ENCODE results near the gene FEM1B.

The FEM1B gene

DNA sequence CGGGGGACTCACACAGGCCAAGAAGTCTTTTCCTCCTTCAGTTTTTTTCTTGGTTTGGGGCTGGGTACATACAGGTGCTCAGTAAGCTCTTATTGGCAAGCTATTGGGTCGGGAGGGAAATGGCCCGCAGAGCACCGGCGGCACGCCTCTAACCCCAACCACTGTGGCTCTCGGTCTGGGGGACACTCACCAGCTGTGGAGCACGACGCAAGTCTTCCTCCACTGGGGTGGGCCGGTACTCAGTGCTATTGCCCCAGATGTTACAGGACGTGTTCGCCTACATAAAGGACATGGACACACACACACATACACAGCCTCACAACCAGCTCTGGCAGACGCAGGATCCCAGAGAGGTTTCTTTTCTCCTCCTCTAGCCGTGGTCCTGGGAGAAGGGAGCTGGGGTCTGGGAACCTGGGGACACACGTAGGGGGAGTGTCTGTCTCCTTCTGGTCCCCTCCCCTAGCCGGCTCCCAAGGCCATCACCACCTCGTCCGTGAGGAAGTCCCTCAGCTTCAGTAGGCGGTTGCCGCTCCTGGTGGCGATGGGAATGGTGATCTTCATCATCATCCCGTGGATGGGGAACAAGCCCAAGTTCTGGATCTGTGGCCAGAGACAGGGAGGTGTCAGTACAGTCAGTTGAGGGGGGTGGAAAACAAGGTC is 33.4 kb downstream of the FEM1B start:
- no peak for DNase-seq

DNA sequence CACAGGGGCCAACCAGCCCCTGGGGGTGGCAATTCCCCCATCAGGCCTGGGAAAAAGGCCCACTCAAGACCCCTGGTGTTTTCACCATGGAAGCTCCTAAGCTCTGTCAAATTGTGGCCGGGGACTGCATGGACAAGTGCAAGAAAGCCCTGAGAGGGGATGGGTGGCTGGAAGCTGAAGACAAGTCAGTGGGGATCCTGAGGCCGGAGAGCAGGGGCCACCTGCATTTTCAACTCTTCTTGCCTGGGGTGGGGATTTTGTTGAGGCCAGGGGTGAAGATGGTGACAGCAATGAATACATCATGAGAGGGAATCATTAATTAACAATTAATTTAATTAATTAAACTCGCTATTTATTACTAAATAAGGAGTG is 33.9 kb downstream of the FEM1B start:
- DNase-seq, result no peak

DNA sequence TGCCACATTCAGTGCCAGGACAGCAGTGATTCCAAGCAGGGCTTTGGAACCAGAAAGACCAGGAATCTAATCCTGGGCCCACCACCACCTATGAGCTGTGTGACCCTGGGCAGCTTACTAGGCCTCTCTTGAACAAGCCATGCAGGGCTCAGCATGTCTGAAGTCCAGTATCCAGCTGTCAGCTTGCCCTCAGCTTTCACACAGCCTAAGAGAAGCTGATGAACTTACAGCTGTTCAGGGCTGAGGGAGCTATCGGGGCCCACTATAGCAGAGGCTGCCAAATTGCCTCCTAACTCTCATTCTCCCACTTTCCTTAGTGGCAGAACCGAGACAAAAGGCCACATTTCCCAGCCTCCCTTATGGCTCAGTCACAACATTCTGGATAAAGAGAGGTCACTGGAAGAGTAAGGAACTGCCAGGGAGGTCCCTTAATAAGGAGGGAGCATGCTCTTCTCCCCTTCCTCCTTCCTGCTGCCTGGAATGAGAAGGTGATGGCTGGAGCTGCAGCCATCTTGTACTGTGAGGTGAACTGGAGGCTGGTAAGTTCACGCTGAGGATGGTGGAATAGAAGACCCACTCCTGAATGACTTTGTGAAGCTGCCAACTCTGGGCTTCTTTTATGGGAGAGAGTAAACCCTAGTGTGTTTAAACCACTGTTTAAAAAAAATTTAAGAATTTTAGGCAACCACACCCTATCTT is 34.5 kb downstream of the FEM1B start:
- DNase-seq, result no peak

DNA sequence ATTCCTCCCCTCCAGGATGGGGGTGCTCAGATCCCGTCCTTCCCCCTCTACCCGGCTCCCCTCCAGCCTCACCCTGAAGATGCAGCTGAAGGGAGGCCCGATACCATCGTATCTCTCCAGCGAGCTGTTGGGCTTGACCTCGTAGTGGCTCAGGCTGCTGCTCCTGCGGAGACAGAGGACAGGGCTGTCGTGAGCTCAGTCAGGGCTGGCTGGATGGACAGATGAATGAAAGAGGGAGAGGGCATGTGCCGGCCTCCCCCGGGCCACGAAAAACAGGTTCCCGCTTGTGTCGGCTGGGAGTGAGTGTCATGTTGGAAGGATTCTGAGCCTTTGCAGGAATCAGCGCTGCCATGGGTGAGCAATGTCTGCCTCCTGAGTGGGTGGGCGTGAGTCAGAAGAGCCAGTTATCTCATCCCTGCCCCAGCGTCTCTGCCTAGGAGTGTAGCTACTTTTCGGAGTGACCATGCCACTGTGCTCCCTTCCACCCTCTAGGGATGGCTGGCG is 35.2 kb downstream of the FEM1B start:
- no peak for DNase-seq

DNA sequence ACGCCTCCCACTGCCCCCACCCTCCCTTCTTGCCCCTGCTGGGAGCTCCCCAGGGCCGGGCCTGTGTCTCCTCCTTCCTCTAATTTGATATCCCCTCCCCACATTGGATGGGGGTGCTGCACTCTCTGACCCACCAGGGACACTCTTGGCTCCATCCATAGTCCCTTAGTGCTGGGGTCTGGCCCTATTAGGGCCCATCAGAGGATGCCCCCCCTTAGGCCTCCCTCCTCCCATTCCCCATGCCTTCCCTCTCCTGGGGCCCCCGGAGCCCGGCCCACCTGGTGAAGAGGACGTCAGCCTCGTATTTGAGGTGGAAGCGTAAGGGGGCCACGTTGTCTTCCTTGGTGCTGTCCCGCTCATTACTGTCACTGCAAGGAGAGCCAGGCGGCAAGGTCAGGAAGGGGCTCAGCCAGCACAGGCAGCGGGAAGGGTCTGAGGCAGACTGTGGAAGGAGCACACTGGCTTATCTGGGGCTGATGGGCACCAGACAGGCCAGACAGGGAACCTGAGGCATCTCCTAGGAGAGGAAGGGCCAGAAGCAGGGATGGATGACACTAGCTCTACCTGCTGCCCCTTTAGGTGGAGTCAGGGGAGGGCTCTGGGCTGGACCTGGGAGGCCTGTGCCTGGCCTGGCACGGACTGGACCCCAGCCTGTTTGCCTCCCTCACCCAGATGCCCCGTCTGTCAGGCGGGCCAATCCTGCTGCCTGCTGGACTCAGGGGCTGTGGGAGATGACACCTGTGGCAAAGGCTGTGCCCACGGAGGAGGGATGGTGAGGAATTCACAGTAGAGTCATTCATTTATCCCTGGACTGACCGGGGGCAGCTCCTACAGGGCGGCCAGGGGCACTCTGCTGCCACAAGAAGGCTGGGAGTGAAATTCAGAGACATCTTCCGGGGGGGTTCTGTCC is 36.2 kb downstream of the FEM1B start:
- no peak for DNase-seq

DNA sequence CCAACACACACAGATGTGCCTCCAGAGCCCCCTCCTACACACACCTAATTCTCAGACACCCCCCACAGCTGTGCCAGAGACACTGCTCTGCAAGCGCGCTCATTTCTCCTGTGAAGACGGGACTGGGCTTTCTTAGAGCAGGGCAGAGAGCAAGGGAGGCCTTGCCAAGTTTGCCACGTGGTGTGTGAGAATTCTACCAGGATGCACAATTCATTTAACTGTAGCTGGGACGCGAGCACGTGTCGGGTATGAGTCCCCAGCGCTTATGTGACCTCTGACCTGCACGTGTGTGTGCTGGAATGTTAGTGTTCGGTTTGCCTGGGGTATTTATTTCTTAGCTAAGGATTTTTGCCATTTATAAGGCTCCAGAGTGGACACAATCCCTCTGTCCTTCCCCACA is 37.0 kb downstream of the FEM1B start:
- no peak for DNase-seq

DNA sequence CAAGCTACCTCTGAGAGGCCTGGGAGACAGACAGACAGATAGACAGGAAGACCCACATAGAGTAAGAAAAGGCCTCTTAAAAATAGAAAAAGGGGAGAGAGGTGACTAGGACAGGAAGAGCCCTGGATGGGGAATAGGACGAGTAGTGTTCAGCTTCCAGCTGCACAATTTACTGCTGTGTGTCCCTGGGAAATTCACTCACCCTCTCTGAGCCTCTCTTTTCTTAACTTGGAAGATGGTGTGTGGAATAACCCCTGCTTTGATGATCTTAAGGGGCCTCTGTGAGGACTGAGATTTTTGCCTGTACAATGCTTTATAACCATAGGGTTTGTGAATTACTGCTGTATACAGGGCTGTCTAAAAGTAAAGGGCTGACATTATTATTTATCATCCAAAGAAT is 37.5 kb downstream of the FEM1B start:
- DNase-seq, result no peak

DNA sequence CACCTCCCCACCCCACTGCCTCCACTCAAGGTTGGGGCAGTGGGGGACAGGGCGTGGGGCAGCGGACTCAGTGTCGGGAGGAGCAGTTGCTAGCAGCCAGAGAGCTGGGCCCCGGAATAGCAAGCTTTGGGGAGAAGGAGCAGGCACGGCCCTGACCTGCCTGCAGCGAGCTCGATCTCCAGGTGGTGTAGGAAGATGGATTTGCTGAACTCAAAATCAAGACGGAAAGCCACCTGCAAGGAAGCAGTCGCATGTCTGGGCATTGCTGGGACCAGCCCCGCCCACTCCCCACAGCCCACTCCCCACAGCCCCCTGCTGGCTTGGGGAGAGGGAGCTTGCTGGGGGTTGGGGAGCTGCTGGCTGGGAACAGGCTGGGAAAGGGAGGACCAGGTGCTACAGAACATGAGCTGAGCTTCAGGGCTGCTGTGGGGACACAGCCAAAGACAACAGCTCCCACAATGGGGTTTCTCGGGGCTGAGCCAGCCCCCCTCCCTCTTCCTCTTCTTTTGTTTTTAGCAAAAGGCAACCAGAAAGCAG is 38.0 kb downstream of the FEM1B start:
- DNase-seq, result no peak

DNA sequence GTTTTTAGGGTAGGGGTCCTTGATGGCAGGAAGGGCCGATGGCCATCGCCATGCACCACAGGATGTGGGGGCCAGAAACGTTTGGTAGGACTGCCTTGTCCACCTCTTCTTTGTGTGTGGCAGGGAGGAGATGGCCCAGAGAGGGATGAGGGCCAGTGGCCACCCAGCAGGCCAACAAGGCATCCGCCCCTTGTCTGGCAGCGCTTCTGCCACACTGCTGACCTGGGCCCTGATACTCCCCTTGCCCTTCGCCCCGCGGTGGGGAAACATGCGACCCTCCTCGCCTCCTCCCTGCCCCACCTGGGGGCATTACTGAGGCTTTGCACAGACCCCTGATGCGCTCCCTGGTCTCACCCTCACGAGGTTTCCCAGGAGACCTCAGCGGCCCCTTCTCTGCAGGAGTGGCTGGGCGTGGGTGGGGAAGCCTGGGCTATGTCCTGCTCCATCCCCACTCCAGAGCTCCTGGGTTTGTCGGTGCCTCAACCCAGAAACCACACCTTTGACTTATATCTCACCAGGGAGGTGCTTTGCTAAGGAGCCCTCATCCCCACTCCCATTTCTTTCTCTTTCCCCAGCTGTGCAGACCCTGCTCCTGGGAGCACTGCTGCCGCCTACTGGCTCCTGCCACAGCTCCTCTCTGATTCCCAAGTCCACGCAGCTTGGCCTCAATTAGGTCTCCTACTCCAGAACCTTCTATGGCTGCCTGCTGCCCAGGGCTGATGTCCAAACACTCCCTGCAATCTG is 38.7 kb downstream of the FEM1B start:
- DNase-seq, result no peak

DNA sequence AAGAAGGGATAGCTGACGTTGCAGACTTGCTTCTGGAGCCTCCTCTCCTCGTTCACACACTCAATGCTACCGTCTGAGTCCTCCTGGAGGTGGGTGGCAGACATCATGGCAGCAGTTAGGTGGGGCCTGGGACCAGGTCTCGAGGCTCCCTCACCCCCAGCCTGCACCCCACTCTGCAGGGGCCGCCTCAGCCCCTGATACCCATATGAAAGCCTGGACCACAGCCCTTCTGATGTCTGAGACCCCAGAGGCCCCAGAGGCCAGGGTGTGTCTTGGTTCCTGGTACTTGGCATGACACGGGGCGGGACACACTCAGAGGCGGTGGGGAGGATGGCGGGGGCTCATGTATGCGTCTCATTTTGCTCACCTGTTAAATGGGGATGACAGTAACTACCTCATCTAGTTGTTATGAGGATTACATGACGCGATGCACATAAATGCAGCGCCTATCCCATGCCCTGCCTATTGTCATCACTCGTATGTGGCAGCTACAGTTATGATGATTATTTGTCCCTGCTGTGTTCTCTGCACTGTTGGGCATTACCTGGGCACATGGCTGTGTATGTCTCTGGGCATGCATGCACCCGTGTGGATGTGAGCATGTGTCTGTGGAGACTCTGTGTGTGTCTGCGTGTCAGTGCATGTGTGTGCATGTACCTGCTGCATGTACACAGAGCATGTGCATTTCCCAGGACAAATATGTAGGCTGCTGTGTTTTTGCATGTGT is 39.9 kb downstream of the FEM1B start:
- DNase-seq, result no peak

DNA sequence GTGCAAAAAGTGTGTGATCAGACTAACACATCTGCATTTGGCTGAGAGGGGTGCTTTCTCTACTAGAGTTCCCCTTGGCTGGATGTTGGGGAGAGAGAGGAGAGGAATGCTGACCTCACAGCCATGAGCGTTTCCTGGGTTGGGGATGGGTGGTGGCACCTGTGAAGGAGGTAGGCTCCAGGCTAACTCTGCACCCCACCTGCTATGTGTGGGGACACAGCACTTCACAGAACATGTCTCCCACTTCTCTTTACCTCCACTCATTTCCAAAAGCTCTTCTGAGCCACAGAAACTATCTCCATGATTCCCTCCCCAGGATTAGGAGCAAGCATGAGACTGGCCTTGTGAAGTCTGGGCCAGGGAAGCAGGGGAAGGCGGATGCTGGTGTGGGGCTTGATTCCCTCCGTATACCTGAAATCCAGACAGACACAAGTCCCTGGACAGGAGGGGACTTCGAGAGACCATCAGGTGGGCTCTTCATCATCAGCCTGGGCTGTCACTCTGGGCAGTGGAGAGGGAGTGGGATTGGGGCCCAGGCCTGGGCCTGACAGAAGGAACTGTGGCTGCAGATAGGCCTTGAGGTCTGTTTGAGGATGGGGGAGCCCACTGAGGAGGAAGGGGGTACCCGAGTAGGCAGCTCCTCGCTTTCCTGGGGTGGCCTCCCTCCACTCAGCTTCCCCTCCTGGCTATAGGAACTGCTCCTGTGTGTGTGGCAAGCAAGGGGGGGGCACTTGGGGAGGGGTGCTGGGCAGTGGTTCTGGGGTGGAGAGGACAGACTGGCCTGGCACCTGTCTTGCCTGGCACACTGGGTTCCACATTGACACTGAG is 40.7 kb downstream of the FEM1B start:
- no peak for DNase-seq

DNA sequence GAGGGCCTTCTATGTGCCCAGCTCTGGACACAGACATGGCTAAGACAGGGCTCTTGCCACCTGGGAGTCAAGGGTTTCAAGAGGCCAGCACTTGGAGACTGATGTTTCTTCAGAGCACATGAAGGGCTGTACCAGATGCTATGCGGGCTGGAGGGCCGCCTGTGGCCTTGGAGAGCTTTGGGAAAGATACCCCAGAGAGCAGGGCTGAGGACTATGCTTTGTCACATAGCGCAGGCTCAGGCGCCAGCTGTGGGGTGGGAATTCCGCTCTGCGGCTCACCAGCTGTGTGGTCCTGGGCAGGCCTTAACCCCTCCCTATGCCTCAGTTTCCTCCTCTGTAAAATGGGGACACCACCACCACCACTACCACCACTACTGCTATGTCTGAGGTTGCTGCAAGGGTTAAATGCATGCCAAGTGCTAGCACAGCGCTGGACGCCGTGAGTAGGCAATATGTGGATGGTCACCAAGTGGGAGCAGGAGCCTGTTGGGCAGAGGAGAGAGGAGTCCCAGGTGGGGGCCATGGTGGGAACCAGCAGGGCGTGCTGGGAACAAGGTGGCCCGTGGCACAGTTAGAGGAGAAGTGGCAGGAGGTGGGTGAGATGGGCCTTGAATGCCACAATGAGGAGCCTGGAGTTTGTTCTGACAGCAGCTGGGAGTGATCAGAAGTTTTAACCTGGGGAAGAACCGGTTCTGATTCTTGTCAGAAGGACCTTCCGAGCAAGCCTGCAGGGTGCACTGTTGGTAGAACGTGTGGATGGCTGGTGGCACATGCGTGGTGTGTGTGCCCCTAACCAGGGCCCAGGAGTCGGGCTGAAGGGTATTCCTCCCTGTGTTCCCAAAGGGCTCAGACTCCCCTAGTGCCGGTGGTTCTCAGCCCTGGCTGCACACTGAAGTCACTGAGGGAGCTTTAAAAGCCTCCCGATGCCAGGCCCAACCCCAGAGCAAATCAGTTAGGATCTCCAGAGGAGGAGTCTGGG is 41.7 kb downstream of the FEM1B start:
- no peak for DNase-seq

DNA sequence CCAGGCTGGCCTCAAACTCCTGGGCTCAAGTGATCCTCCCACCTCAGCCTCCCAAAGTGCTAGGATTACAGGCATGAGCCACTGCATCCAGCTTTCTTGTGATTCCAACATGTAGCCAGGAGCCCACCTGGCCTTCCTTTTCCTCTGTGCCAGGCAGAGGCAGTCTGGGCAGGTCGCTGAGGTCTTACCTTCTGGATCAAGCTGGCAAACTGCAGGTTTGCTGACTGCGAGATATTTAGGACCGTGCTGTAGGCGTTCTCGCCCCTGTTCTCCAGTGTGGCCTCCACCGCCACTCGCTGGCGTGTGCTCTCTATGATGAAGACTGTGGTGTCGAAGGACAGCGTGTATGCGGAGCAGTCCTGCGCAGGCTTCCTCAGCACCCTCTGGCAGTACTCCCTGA is 42.5 kb downstream of the FEM1B start:
- DNase-seq, result no peak

DNA sequence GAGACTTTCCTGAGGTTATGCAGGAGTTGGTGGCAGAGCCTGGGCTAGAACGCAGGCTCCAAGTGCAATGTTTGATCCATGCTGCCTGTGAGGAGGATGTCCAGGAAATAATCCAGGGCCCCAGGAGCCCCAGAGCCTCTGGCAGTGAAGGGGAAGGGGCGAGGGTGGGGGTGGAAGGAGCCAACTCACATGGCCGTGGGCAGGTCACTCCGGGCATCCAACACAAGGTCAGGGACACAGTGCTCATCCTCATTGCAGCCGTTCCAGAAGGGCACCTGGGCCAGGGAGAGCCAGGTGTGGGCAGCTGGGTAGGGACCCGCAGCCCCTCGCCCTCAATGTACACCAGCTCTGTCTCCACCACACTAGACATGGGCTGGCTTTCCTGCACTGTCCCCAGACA is 43.7 kb downstream of the FEM1B start:
- no peak for DNase-seq

DNA sequence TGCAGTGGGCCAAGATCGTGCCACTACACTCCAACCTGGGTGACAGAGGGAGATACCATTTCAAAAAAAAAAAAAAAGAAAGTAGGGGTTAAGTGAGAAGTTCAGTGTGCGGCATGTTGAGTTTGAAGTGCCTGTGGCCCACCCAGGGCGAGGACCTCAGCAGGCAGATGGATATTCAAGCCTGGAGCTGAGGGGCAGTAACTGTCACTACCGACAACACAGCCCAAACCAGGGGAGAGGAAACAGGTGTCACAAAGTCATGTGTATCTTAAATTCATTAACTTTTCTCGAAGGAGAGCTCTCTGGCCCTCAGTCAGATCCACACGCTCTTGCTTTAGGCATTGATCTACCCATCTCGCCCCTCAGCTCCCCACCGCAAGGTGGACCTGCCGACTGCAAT is 45.3 kb downstream of the FEM1B start:
- DNase-seq, result no peak

DNA sequence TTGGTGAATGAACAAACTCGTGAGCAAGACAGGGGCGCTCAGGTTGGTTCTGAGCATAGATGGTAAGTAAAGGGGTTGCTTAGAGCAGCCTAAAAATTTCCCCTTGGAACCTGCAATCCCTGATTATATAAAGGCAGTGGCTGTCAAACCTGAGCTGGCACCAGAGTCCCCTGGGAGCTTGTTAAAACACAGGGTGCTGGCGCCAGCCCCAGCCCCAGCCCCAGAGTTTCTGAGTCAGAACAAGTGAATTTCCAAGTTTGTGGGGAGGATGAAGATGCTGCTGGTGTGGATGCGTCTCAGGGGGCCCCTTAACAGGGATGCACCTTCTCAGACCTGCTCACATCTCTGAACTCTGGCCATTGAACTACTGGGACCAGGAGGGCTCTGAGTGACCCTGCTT is 48.2 kb downstream of the FEM1B start:
- DNase-seq, result no peak

DNA sequence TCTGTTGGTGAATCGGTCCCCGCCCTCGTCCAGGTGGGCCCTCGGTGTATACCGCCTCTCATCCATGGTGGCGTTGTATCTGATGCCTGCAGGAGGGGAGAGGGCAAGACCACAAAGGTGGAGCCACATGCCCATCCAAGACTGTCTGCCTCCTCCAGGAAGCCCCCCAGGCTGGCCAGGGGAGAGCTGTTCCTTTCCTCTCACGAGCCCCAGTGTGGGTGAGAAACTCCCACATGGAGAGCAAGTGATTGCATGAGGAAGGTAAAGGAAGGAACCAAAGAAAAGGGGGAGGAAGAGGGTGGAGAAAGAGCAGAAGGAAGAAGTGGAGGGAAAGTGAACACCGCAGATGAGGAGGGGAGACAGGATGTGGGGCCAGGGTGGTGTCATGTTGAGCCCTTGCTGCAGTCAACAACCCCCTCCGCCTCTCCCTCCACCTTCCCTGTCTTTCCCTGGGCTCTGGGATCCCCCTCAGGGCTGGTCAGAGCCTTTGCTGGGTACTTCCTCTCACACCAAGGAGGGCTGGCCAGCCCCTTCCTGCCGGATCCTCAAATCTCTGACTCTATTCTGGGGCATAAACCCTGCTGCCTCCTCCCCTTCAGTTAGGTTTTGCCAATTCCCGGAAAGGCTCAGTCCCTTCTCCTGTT is 49.3 kb downstream of the FEM1B start:
- DNase-seq, result no peak

DNA sequence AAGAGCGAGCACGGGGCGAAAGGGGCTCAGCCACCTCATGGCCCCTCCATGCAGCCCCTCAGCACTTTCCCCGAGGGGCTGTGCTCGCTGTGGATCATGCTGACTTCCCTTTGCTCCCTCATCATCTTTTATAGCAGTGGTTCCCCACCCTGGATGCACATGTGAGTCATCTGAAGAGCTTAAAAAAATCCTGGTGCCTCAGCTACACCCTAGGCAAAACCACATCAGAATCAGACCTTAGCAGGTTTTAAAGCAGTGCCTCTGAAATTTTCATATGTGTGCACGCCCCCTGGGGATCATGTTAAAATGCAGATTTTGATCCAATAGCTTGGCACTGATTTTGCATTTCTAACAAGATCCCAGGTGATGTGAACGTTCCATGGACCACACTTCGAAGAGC is 50.9 kb downstream of the FEM1B start:
- DNase-seq, result no peak

DNA sequence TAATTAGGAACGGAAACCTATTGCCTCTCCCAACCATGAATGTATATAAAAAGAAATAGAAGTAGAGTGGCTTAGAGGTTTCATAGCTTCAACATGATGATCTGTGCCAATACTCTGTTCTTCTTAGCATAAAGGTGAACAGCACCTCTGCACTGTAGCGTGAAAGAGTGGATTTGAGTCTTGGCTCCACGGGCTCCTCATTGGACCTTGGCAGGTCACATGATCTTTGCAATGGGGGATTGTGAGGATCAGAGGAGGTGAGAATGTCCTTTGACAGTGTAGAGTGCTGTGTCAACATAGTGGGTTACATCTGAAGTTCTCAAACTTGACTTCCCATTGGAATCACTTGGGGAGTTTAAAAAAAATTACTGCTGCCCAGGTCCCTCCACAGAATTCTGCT is 51.4 kb downstream of the FEM1B start:
- no peak for DNase-seq
